ENCODE data around the gene CXCL14. TPM values are rescaled to one million over a fixed set of nuclear protein-coding genes. Genes with fewer than 3 reads are reported as not detected.

Gene CXCL14
- total RNA-seq, 1 donor from 2014 or later = not detected

- Mint-ChIP-seq H3K27me3 (ENCODE audit: insufficient read depth) (peaks cover 3% of the 10 kb centered on the region), H3K36me3 (ENCODE audit: low read depth) (no peaks in the 10 kb centered on the region), H3K4me1 (ENCODE audit: low read depth) (no peaks in the 10 kb centered on the region), H3K9me3 (no peaks in the 10 kb centered on the region), H3K27ac (no peak overlapping the region), H3K4me3 (no peak overlapping the region)
- intact Hi-C loops (cut with micrococcal nuclease) = no loop called here
- no peak for DNase-seq (ENCODE audit: low spot score)
These were observed 13.7 kb upstream of the CXCL14 start for GRCh38 chr5:135592312-135593045.

DNA sequence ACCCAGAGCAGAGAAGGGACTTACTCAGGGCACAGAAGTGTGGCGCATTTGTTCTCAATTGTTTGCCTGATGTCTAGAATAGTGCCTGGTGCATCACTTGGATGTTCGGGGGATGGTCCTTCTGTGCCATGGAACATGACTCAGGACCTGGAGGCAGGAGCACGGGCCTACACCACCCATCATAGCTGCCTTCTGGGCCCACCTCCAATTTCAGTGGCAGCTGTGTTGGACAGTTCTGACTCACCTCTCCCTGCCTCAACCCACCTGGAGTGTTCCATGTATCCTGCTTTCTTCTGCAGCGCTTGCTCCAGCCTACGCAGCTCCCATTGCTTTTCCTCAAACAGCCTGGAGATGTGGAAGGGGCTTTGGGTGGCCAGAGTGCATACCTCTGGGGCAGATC, 12.5 kb upstream of the CXCL14 start:
- intact Hi-C loops (cut with micrococcal nuclease) = no loop called here
- Mint-ChIP-seq H3K27ac (no peak overlapping the region), H3K9me3 (no peaks in the 10 kb centered on the region), H3K36me3 (ENCODE audit: low read depth) (no peaks in the 10 kb centered on the region), H3K4me3 (no peak overlapping the region), H3K27me3 (ENCODE audit: insufficient read depth) (peaks cover 3% of the 10 kb centered on the region), H3K4me1 (ENCODE audit: low read depth) (no peaks in the 10 kb centered on the region)
- DNase-seq (ENCODE audit: low spot score) = no peak

- no peak overlapping the region for H3K27ac Mint-ChIP-seq
- intact Hi-C loops (cut with micrococcal nuclease) = no loop called here
- DNase-seq (ENCODE audit: low spot score) = no peak
These were observed 10.4 kb upstream of the CXCL14 start for GRCh38 chr5:135589152-135589551.

DNA sequence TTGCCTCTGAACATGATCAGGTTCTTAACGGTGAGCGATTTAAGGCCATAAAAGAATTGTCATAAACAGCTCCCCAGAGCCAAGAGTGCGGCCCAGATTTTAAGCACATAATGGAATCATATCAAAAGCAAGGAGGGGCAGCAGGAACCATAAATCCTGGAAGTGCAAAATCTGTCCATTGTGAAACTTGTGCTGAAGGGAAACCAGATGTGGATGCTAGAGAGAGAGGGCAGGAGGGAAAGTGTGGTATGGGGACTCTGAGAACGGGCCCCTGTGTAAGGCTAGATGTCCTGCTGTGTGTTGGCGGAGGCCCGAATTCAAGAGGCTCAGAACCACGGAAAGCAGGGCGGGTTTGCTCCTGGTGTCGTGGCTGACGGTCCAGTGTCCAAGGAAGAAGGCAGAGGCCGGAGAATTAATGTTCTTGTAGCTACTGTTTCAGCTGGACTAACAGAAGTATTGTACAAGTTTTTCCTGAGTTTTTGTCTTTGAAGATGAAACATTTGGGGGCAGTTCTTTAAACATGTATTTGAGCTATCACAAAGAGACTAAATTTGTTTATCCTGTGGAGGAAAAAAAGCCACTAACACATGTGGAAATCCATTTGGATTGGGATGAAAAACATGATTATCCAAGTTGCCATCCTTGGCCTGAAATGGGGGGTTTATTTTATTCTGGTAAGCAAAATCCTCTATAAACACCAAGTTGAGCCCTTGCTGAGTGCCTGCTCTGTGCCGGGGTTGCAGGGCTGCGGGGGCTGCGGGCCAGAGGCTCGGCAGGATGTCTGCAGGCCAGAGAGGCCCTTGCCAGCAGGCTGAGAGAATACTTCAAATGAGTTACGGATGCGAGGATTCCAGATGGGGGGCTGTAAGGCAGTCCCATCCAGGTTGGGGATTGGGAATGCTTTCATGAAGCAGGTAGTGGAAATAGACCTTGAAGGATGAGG, 9.2 kb upstream of the CXCL14 start:
- no peak for DNase-seq (ENCODE audit: low spot score)
- intact Hi-C loops (cut with micrococcal nuclease) = no loop called here
- Mint-ChIP-seq H3K4me1 (ENCODE audit: low read depth) (no peaks in the 10 kb centered on the region), H3K27ac (no peak overlapping the region), H3K27me3 (ENCODE audit: insufficient read depth) (peaks cover 7% of the 10 kb centered on the region), H3K4me3 (no peak overlapping the region), H3K9me3 (no peaks in the 10 kb centered on the region), H3K36me3 (ENCODE audit: low read depth) (no peaks in the 10 kb centered on the region)

More at GRCh38 chr5:135589152-135589551, 10.4 kb upstream of the CXCL14 start:
- Mint-ChIP-seq H3K4me1 (ENCODE audit: low read depth) (no peaks in the 10 kb centered on the region), H3K4me3 (no peak overlapping the region), H3K27me3 (ENCODE audit: insufficient read depth) (peaks cover 7% of the 10 kb centered on the region), H3K9me3 (no peaks in the 10 kb centered on the region), H3K36me3 (ENCODE audit: low read depth) (no peaks in the 10 kb centered on the region)

DNA sequence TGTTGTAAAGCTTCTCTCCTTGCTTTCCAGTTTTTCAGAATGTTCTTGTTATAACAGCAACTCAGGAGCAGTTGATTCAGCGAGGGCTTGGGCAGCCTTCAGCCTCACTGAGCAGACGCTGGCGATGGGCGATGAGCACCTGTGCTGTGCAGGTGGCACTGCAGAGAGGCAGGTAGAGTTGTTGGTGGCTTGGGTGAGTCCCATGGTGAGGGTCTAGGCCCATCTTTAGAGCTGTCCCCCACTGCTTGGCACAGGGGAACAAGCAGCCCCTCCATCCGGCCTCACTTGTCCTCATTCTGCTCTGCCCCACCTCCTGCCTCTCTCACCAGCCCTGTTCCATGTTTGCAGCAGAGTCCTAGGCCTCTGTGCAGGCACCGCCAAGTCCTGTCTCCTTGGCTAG, 6.1 kb upstream of the CXCL14 start:
- no peaks in the 10 kb centered on the region for H3K9me3 Mint-ChIP-seq
- no peak for DNase-seq (ENCODE audit: low spot score)
- H3K27me3 Mint-ChIP-seq (ENCODE audit: insufficient read depth) = peaks cover 17% of the 10 kb centered on the region
- intact Hi-C loops (cut with micrococcal nuclease) = no loop called here
- H3K27ac Mint-ChIP-seq = no peak overlapping the region
- H3K36me3 Mint-ChIP-seq (ENCODE audit: low read depth) = no peaks in the 10 kb centered on the region
- H3K4me3 Mint-ChIP-seq = no peak overlapping the region
- H3K4me1 Mint-ChIP-seq (ENCODE audit: low read depth) = no peaks in the 10 kb centered on the region

DNA sequence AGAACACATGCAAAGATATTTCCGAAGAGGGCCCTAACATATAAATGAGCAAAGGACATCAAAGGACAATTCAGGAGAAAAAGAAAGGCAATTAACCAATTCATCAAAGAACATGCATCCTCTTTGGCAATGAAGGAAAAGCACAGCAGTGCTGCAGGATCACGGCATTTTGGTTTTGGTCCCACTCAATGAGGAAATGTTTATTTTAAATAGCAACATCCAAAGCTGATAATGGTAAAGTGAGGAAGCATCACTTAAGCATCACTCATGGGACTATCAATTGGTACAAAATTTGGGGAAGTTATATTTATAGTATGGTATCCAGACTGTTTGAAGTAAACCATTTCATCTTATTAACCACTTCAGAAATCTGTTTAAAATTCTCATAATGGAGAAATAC, 5.5 kb upstream of the CXCL14 start:
- Mint-ChIP-seq H3K36me3 (ENCODE audit: low read depth) (no peaks in the 10 kb centered on the region), H3K4me1 (ENCODE audit: low read depth) (no peaks in the 10 kb centered on the region), H3K27me3 (ENCODE audit: insufficient read depth) (peaks cover 22% of the 10 kb centered on the region), H3K9me3 (no peaks in the 10 kb centered on the region), H3K27ac (no peak overlapping the region), H3K4me3 (no peak overlapping the region)
- intact Hi-C loops (cut with micrococcal nuclease) = no loop called here
- no peak for DNase-seq (ENCODE audit: low spot score)

GRCh38 chr5:135582099-135582781, 3.4 kb upstream of the CXCL14 start:
- Mint-ChIP-seq H3K36me3 (ENCODE audit: low read depth) (no peaks in the 10 kb centered on the region), H3K27me3 (ENCODE audit: insufficient read depth) (peaks cover 37% of the 10 kb centered on the region), H3K4me1 (ENCODE audit: low read depth) (no peaks in the 10 kb centered on the region), H3K9me3 (no peaks in the 10 kb centered on the region), H3K27ac (no peak overlapping the region), H3K4me3 (no peak overlapping the region)
- no peak for DNase-seq (ENCODE audit: low spot score)
- intact Hi-C loops (cut with micrococcal nuclease) = no loop called here

- intact Hi-C loops (cut with micrococcal nuclease) = no loop called here
- Mint-ChIP-seq H3K27ac (no peak overlapping the region), H3K4me3 (no peak overlapping the region), H3K27me3 (ENCODE audit: insufficient read depth) (peaks cover 37% of the 10 kb centered on the region), H3K9me3 (no peaks in the 10 kb centered on the region), H3K36me3 (ENCODE audit: low read depth) (no peaks in the 10 kb centered on the region), H3K4me1 (ENCODE audit: low read depth) (no peaks in the 10 kb centered on the region)
- DNase-seq (ENCODE audit: low spot score) = no peak
These were observed 496 bp downstream of the CXCL14 start for GRCh38 chr5:135578305-135578684.

GRCh38 chr5:135577421-135577820, 1.4 kb downstream of the CXCL14 start:
- H3K27me3 Mint-ChIP-seq (ENCODE audit: insufficient read depth) = peaks cover 35% of the 10 kb centered on the region
- H3K9me3 Mint-ChIP-seq = no peaks in the 10 kb centered on the region
- H3K4me1 Mint-ChIP-seq (ENCODE audit: low read depth) = no peaks in the 10 kb centered on the region
- no peak for DNase-seq (ENCODE audit: low spot score)
- intact Hi-C loops (cut with micrococcal nuclease) = no loop called here
- no peak overlapping the region for H3K4me3 Mint-ChIP-seq
- no peak overlapping the region for H3K27ac Mint-ChIP-seq
- H3K36me3 Mint-ChIP-seq (ENCODE audit: low read depth) = no peaks in the 10 kb centered on the region

GRCh38 chr5:135576075-135576599, 2.7 kb downstream of the CXCL14 start:
- no peak overlapping the region for H3K27ac Mint-ChIP-seq

GRCh38 chr5:135574493-135574892, 4.3 kb downstream of the CXCL14 start:
- H3K27me3 Mint-ChIP-seq (ENCODE audit: insufficient read depth) = peaks cover 21% of the 10 kb centered on the region
- no peak overlapping the region for H3K4me3 Mint-ChIP-seq
- intact Hi-C loops (cut with micrococcal nuclease) = no loop called here
- no peak overlapping the region for H3K27ac Mint-ChIP-seq
- no peaks in the 10 kb centered on the region for H3K9me3 Mint-ChIP-seq
- H3K4me1 Mint-ChIP-seq (ENCODE audit: low read depth) = no peaks in the 10 kb centered on the region
- no peaks in the 10 kb centered on the region for H3K36me3 Mint-ChIP-seq (ENCODE audit: low read depth)
- DNase-seq (ENCODE audit: low spot score) = no peak

More at GRCh38 chr5:135576075-135576599, 2.7 kb downstream of the CXCL14 start:
- intact Hi-C loops (cut with micrococcal nuclease) = no loop called here
- no peaks in the 10 kb centered on the region for H3K9me3 Mint-ChIP-seq
- no peak overlapping the region for H3K4me3 Mint-ChIP-seq
- H3K36me3 Mint-ChIP-seq (ENCODE audit: low read depth) = no peaks in the 10 kb centered on the region
- H3K4me1 Mint-ChIP-seq (ENCODE audit: low read depth) = no peaks in the 10 kb centered on the region
- H3K27me3 Mint-ChIP-seq (ENCODE audit: insufficient read depth) = peaks cover 30% of the 10 kb centered on the region
- no peak for DNase-seq (ENCODE audit: low spot score)

- intact Hi-C loops (cut with micrococcal nuclease) = no loop called here
- Mint-ChIP-seq H3K4me3 (no peak overlapping the region), H3K36me3 (ENCODE audit: low read depth) (no peaks in the 10 kb centered on the region)
These were observed 6.9 kb downstream of the CXCL14 start for GRCh38 chr5:135571902-135572301.

More at GRCh38 chr5:135571902-135572301, 6.9 kb downstream of the CXCL14 start:
- Mint-ChIP-seq H3K9me3 (no peaks in the 10 kb centered on the region), H3K4me1 (ENCODE audit: low read depth) (no peaks in the 10 kb centered on the region), H3K27ac (no peak overlapping the region), H3K27me3 (ENCODE audit: insufficient read depth) (peaks cover under 1% of the 10 kb centered on the region)
- DNase-seq (ENCODE audit: low spot score) = no peak

Measured in activated T-helper 1 cell treated with anti-CD3 and anti-CD28 coated beads, Interleukin-12 subunit alpha, Interleukin-12 subunit beta, Interleukin-2, Interleukin-4 antibody, amounts not matched to agents 30 ng/mL and 10 ng/mL and 1 ng/mL, durations not matched to agents 14 hours and 24 hours and 36 hours (primary cell).